ENCODE results near the gene TBL1XR1.

DNA sequence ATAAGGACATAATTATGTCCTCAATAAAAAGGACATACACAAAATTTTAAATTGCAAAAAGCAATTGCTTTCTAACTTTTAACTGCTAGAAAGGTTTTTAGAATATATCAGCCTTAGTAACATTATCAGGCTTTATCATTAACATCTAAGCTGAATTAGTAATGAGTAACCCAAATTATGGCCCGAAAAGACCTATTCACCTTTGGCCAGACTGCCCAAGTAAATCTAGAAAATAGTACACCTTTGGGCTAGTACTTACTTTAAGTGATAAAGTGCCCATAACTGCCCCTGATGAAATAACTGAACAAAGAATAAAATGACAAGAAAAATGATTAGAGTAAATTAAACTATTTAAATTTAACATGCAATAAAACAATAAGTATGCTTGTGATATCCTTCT lies 117.2 kb downstream of the TBL1XR1 start:
- TF ChIP-seq POLR2AphosphoS5 (IDR thresholded peaks at IDR 0.05) (no peak), POLR2A (IDR thresholded peaks at IDR 0.05) (no peak)

All from prostate gland (tissue), 1 donor.